Measurements from ENCODE around the gene PSORS1C2. TPM values are rescaled to one million over a fixed set of nuclear protein-coding genes. Genes with fewer than 3 reads are reported as not detected.

Gene PSORS1C2
- total RNA-seq, 1 donor from 2014 or later, result not detected

DNA sequence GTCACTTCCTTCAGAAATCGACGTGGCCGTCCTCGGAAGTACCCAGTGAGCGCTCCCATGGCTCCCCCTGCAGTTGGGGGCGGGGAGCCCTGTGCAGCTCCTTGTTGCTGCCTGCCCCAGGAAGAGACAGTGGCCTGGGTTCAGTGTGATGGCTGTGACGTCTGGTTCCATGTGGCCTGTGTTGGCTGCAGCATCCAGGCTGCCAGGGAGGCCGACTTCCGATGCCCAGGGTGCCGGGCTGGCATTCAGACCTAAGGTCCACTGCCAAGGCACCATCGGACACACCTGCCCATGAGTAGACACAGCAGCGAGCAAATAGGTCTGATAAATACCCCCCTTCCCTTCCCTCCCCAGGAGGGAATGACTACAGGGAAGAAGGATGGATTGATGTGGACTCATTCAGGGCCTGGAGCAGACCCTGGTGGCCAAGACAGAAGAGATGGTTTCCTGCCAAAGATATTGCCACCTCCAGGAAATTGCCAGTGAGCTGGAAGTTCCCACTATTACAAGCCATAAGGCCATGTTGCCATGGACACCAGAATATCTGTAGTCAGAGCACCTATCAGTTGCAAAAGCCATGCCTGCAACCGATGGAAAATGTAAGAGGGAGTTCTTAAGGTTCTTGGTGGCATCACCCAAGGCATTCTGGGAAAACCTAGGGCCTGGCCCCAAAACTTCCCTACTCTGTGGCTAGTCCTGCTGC, 23.7 kb upstream of the PSORS1C2 start:
- TF ChIP-seq, protein P1, sequence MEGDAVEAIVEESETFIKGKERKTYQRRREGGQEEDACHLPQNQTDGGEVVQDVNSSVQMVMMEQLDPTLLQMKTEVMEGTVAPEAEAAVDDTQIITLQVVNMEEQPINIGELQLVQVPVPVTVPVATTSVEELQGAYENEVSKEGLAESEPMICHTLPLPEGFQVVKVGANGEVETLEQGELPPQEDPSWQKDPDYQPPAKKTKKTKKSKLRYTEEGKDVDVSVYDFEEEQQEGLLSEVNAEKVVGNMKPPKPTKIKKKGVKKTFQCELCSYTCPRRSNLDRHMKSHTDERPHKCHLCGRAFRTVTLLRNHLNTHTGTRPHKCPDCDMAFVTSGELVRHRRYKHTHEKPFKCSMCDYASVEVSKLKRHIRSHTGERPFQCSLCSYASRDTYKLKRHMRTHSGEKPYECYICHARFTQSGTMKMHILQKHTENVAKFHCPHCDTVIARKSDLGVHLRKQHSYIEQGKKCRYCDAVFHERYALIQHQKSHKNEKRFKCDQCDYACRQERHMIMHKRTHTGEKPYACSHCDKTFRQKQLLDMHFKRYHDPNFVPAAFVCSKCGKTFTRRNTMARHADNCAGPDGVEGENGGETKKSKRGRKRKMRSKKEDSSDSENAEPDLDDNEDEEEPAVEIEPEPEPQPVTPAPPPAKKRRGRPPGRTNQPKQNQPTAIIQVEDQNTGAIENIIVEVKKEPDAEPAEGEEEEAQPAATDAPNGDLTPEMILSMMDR (conservative IDR thresholded peaks at IDR 0.05), result no peak
- no peaks in the 10 kb centered on the region for H3K27me3 Mint-ChIP-seq
- no peak overlapping the region for H3K4me3 Mint-ChIP-seq
- H3K36me3 Mint-ChIP-seq, result peaks cover 4% of the 10 kb centered on the region
- H3K9me3 Mint-ChIP-seq, result no peaks in the 10 kb centered on the region
- H3K4me1 Mint-ChIP-seq (ENCODE audit: unreplicated experiment), result peaks cover 13% of the 10 kb centered on the region
- no peak overlapping the region for H3K27ac Mint-ChIP-seq
- no peak for DNase-seq (ENCODE audit: extremely low spot score, unreplicated experiment)

- no peak for DNase-seq (ENCODE audit: extremely low spot score, unreplicated experiment)
- H3K36me3 Mint-ChIP-seq, result peaks cover 4% of the 10 kb centered on the region
- no peak overlapping the region for H3K27ac Mint-ChIP-seq
- H3K27me3 Mint-ChIP-seq, result no peaks in the 10 kb centered on the region
- no peaks in the 10 kb centered on the region for H3K9me3 Mint-ChIP-seq
- TF ChIP-seq, protein P1 (conservative IDR thresholded peaks at IDR 0.05), result no peak
- no peak overlapping the region for H3K4me3 Mint-ChIP-seq
- H3K4me1 Mint-ChIP-seq (ENCODE audit: unreplicated experiment), result peaks cover 21% of the 10 kb centered on the region
These were observed 22.6 kb upstream of the PSORS1C2 start for GRCh38 chr6:31161216-31162126.

DNA sequence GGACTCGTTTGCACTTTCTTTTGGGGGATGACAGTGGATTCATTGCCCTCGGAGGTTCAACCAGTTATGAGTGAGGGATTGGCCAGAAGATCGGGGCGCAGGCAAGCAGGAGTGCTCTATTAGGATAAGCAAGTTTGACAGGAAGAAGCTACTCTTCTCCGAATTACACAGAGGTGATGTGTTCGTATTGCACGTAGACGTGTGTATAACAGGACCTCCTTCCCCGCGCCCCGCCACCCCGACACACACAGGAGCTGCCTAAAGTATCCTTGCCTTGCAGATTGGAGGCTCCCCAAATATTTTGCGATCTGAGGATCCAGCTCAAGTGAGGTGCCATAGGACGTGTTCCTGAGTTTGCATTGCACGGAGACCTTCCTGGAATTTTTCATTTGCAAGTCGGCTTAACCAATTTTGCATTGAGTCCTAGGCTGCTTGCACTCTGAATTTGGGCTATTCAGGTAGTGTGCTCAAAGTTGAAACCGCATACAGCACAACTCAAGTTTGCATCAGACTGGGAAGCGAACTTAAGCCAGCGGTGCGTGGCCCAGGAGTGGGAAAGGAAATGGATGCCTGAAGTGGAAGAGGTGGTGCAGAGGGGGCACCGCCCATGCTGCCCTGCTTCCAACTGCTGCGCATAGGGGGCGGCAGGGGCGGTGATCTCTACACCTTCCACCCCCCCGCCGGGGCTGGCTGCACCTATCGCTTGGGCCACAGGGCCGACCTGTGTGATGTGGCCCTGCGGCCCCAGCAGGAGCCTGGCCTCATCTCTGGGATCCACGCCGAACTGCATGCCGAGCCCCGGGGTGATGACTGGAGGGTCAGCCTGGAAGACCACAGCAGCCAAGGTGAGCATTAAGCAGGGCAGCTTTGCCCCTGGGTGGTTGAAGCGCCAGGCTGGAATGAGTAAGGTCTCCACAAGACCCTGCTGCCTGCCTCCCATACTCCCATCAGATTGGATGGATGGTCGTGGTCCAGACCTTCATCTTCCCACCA, 20.3 kb upstream of the PSORS1C2 start:
- peak overlapping the region; percentile 81 for H3K27ac Mint-ChIP-seq
- peaks cover 7% of the 10 kb centered on the region for H3K36me3 Mint-ChIP-seq
- peak overlapping the region; percentile 94 for H3K4me3 Mint-ChIP-seq
- no peak for DNase-seq (ENCODE audit: extremely low spot score, unreplicated experiment)
- no peaks in the 10 kb centered on the region for H3K27me3 Mint-ChIP-seq
- no peaks in the 10 kb centered on the region for H3K9me3 Mint-ChIP-seq
- peaks cover 21% of the 10 kb centered on the region for H3K4me1 Mint-ChIP-seq (ENCODE audit: unreplicated experiment)
- TF ChIP-seq, protein P1 (conservative IDR thresholded peaks at IDR 0.05), result no peak

DNA sequence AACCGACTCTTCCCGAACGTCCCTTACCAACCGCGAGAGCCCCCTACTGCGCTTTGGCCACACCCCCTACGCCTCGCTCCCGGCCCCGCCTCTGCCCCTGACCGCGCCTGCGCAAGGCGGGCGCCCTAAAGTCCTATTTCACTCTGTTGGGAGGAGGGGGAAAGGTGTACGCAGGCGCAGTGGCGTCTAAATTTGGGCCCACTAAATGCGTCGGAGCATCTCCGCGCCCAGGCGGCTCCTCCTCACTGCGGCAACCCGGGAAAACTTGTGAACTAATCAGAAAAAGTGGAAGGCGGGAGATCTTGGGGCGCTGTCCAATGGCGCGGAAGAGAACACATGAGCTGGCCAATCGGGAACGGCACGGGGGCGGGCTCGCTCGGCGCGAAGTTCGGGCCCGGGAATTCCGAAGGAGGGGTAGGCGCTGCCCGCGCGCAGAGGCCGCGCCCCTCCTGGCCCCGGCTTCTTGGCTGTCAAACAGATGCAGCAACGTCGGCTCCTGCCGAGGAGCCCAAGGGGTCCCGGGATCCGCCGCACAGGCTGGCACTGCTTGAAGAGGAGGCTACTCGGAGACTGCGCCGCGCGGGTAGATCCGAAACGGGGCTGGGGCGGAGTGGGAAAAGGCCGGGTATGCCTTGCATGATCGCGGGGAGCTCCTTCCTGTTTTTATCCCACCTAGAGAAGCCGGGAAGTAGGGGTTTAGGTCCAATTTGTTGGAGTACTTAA, 19.4 kb upstream of the PSORS1C2 start, which contains the start of gene TCF19:
TCF19 (plus strand) TSS at position 450 of the 723 bp plus-strand sequence. CDS start 881 bp downstream, outside the sequence.
- peak; percentile 98 for DNase-seq (ENCODE audit: extremely low spot score, unreplicated experiment)
- Mint-ChIP-seq H3K4me3 (peak within 1 kb of the TSS; percentile 94), H3K4me1 (ENCODE audit: unreplicated experiment) (peaks cover 21% of the 10 kb centered on the region), H3K27me3 (no peaks in the 10 kb centered on the region), H3K9me3 (no peaks in the 10 kb centered on the region), H3K27ac (peak within 1 kb of the TSS; percentile 81), H3K36me3 (peaks cover 7% of the 10 kb centered on the region)
- TF ChIP-seq, protein P1 (conservative IDR thresholded peaks at IDR 0.05), result no peak

Data from type B pancreatic cell (in vitro differentiated cells).